NT2/D1 (cell line): ENCODE results near the gene KIRREL2.
A peak's percentile ranks its signal among the peaks of the same experiment; 100 is the strongest.

Experiments used
- DNase-seq: peaks from one replicate; pipeline ENCODE4 v3.0.0-alpha.2; 2011; ENCODE audit warnings: low read depth, low spot score
- H3K27me3 ChIP-seq: 2 replicates; pipeline ENCODE4 v1.6.0; 2011; ENCODE audit warnings: mild to moderate bottlenecking; ENCODE audit not compliant: insufficient read length, insufficient read depth
- H3K36me3 ChIP-seq: 2 replicates; pipeline ENCODE4 v1.6.1; 2011; ENCODE audit warnings: mild to moderate bottlenecking, low read length, mixed read lengths; ENCODE audit not compliant: insufficient read depth, insufficient read length
- H3K4me1 ChIP-seq: 2 replicates; pipeline ENCODE4 v1.5.1; 2011; ENCODE audit not compliant: insufficient read depth, insufficient read length
- H3K4me3 ChIP-seq: 2 replicates; pipeline ENCODE4 v1.5.1; 2011; ENCODE audit warnings: low read depth; ENCODE audit not compliant: insufficient read length
- H3K9ac ChIP-seq: 2 replicates; pipeline ENCODE4 v1.6.0; 2011; ENCODE audit warnings: low read depth; ENCODE audit not compliant: insufficient read length
- H3K9me3 ChIP-seq: 2 replicates; pipeline ENCODE4 v1.5.1; 2011; ENCODE audit warnings: mild to moderate bottlenecking, low read length; ENCODE audit not compliant: insufficient read depth
- SUZ12 ChIP-seq: IDR thresholded peaks from 2 replicates; pipeline ENCODE4 v1.6.1; 2011; ENCODE audit not compliant: insufficient read length, insufficient read depth; ENCODE audit errors: extremely low read depth
- YY1 ChIP-seq: IDR thresholded peaks from 2 replicates; pipeline ENCODE4 v1.6.1; 2011; ENCODE audit not compliant: insufficient read length, insufficient read depth
- ZNF274 ChIP-seq: IDR thresholded peaks from 2 replicates; pipeline ENCODE4 v1.6.1; 2011; ENCODE audit warnings: mild to moderate bottlenecking, low read depth, low read length

KIRREL2 gene

DNA sequence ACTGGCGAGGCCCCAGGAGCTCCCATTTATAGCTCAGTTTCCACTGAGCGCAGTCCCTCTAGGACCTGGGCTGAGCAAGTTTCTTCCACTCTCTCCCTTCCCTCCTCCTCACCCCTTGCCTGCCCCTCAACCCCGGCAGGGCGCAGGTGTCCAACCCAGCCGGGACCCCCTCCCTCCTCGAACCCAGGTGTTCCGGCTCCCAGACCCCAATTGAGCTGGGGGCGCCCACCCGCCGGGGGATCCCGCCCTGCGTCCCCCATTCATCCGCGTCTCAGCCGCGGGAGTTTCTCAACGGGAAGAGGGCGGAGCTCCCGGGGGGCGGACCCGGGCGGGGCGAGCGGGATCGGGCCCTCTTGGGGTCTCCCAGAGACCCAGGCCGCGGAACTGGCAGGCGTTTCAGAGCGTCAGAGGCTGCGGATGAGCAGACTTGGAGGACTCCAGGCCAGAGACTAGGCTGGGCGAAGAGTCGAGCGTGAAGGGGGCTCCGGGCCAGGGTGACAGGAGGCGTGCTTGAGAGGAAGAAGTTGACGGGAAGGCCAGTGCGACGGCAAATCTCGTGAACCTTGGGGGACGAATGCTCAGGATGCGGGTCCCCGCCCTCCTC, at the start of gene KIRREL2:
KIRREL2 (plus strand) TSS at position 366 of the 604 bp plus-strand sequence; CDS start at position 575, 209 bp downstream.
- DNase-seq: no peak
- peak within 1 kb of the TSS; percentile 70 for H3K9ac ChIP-seq

DNA sequence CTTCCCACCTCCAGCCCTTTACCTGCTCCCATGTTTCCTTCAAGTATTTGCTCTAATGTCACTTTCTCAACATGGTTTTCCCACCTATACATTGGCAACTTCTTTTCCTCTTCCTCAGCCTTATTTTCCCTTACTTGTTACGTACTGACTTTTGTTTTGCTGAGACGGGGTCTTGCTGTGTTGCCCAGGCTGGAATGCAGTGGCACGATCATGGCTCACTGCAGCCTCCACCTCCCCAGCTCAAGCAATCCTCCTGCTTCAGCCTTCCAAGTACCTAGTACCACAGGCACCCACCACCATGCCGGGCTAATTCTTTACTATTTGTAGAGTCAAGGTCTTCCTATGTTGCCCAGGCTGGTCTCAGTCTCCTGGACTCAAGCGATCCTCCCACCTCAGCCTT, 49.1 kb upstream of the KIRREL2 start:
- H3K36me3 ChIP-seq: no peaks in the 10 kb centered on the region
- H3K4me1 ChIP-seq: no peaks in the 10 kb centered on the region
- H3K9me3 ChIP-seq: no peaks in the 10 kb centered on the region
- H3K27me3 ChIP-seq: no peaks in the 10 kb centered on the region
- H3K4me3 ChIP-seq: no peak overlapping the region
- no peak overlapping the region for H3K9ac ChIP-seq
- TF ChIP-seq SUZ12: no peak
- TF ChIP-seq YY1: no peak
- no peak for TF ChIP-seq ZNF274
- no peak for DNase-seq

More for the DNA sequence above, at the start of gene KIRREL2:
- Histone ChIP-seq H3K4me3 (peak within 1 kb of the TSS; percentile 56), H3K4me1 (peaks cover 5% of the 10 kb centered on the region), H3K27me3 (peaks cover 74% of the 10 kb centered on the region), H3K9me3 (no peaks in the 10 kb centered on the region), H3K36me3 (no peaks in the 10 kb centered on the region)
- TF ChIP-seq SUZ12: no peak

DNA sequence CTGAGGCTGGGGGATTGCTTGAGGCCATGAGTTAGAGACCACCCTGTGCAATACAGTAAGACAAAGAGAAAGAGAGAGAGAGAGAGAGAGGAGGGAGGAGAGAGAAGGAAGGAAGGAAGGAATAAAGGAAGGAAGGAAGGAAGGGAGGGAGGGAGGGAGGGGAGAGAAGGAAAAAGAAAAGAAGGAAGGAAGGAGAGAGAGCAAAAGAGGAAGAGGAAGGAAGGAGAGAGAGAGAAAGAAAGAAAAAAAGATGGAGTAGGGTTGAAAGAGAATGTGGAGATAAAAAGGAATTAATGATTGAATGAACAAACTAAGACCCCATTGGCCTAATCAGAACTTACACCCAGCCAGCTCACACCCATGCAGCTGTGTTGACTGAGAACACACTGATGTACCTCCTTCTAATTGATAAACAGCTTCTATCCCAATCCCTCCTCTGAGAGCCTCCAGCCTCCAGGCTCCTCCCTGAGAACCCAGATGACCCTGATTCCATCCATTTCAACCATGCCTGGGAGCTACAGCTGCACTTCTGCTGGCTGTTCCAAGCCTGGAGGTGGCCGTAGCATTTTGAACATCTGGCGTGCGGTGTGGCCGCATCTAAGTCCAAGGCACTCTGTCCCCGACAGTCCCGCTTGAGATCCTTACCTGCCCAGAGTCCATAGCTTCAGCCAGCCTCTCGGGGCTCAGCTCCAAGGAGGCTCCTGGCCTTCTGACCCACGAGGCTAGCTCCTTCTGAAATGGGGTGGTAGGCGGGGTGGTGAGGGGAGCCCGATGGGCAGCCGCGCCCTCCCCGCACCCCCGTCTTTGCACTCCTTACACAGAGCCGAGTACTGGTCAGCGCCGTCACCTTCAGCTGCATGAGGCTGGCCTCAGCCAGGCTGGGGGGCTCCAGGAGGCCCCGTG, 45.1 kb upstream of the KIRREL2 start:
- Histone ChIP-seq H3K27me3 (no peaks in the 10 kb centered on the region), H3K4me3 (no peak overlapping the region), H3K9ac (no peak overlapping the region), H3K4me1 (peaks cover 5% of the 10 kb centered on the region), H3K36me3 (no peaks in the 10 kb centered on the region), H3K9me3 (no peaks in the 10 kb centered on the region)
- no peak for DNase-seq
- no peak for TF ChIP-seq SUZ12
- no peak for TF ChIP-seq ZNF274
- no peak for TF ChIP-seq YY1

DNA sequence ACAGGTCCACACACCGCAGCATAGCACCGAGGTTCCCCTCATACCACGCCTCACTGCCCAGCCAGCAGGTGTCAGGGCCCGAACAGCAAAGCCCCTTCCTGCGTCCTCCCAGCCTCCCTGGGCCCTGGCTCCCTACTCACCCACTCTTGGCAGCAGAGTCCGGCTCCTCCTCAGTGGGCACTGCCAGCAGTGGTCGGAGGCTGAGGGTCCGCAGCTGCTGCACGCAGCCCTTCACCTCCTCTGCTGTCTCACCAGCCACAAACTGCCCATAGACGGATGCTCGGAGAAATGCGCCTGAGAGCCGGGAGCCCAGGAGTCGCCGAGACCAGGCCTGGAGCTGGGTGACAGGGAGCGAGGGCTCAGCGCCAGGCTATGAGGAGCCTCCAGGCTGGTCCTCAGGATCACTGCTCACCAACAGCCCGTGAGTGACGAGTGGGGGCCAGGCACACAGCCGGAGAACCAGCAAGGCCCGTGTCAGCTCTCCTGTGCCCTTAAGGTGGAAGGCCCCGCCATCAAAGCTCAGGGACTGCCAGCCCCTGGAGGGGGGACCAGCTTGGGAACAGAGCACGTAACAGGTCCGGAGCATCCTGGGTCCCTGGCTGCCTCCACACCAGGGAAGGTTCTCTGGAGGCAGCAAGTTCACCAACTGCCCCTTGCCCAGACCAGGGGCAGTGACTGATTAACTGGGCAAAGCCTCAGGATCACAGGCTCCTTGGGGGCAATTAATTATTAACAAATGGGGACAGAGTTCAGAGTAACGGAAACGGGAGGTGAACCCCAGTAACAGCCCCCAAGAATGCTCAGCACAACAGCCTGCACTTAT, 44.3 kb upstream of the KIRREL2 start, which contains the start of gene PRODH2:
PRODH2 (minus strand) TSS at position 626 of the 823 bp plus-strand sequence; CDS start at position 586, 40 bp downstream.
- Histone ChIP-seq H3K9ac (no peak within 1 kb of the TSS), H3K9me3 (no peaks in the 10 kb centered on the region), H3K4me1 (peaks cover 5% of the 10 kb centered on the region), H3K4me3 (no peak within 1 kb of the TSS), H3K27me3 (no peaks in the 10 kb centered on the region), H3K36me3 (no peaks in the 10 kb centered on the region)
- TF ChIP-seq ZNF274 (no peak), SUZ12 (no peak), YY1 (no peak)
- DNase-seq: no peak

DNA sequence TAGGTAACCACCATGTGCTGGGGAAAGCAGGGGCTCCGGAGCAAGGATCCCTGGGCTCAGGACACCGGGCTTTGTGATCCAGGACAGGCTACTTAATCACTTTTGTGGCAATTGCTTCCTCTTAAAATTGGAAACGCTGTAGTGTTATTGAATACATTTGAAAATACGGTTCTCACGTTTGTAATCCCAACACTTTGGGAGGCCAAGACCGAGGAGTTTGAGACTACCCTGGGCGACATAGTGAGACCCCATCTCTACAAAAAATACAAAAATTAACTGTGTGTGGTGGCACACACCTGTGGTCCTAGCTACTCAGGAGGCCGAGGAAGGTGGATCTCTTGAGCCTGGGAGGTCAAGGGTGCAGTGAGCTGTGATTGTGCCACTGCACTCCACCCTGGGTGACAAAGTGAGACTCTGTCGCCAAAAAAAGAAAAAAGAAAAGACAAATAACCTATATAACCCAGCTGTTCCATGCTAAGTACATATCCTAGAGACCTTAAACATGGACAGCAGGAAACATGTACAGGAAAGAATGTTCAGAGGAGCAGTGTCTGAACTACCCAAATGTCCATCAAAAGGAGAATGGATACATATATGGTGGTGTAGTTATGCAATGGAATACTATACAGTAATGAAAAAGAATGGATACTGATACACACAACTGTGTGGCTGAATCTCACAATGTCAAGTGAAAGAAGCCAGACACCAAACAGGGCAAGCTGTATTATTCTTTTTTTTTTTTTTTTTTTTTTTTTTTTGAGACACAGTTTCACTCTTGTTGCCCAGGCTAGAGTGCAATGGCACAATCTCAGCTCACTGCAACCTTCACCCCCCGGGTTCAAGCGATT, 43.4 kb upstream of the KIRREL2 start:
- no peak for DNase-seq
- Histone ChIP-seq H3K4me1 (peaks cover 5% of the 10 kb centered on the region), H3K9me3 (no peaks in the 10 kb centered on the region), H3K4me3 (no peak overlapping the region), H3K36me3 (no peaks in the 10 kb centered on the region), H3K9ac (no peak overlapping the region), H3K27me3 (no peaks in the 10 kb centered on the region)
- TF ChIP-seq ZNF274: no peak
- no peak for TF ChIP-seq SUZ12
- no peak for TF ChIP-seq YY1

DNA sequence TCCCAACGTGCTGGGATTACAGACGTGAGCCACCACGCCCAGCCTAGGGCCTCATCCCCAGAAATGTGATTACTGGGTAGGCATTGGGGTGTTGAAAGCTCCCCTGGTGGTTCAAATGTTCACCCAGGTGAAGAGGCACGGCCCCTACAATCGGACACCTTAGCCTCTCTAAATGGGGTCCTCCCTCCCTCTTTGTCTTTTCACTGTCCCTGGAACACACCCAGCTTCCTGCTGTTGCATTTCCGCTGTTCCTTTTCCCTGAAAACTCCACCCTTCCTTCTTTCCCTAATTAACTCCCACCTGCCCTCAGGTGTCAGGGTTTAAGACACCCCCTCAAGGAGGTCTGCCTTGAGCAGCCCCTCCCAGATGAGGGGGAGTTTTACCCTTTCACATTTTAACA, 40.4 kb upstream of the KIRREL2 start:
- H3K4me1 ChIP-seq: peaks cover 5% of the 10 kb centered on the region
- H3K9me3 ChIP-seq: no peaks in the 10 kb centered on the region
- no peak overlapping the region for H3K9ac ChIP-seq
- TF ChIP-seq SUZ12 (no peak), ZNF274 (no peak)
- DNase-seq: no peak
- no peak overlapping the region for H3K4me3 ChIP-seq
- H3K36me3 ChIP-seq: no peaks in the 10 kb centered on the region
- H3K27me3 ChIP-seq: no peaks in the 10 kb centered on the region
